Activated naive CD8-positive, alpha-beta T cell (primary cell): ENCODE measurements around the gene TRAPPC3.

Source experiments
- H3K27ac Mint-ChIP-seq: one replicate; pipeline ENCODE4 v1.8.0; 2021; ENCODE audit warnings: mixed read lengths
- H3K27me3 Mint-ChIP-seq: one replicate; pipeline ENCODE4 v1.8.0; 2021; ENCODE audit warnings: mixed read lengths
- H3K36me3 Mint-ChIP-seq: one replicate; pipeline ENCODE4 v1.8.0; 2021; ENCODE audit warnings: mixed read lengths
- H3K4me1 Mint-ChIP-seq: one replicate; pipeline ENCODE4 v1.8.0; 2021; ENCODE audit warnings: low read depth, mixed read lengths
- H3K4me3 Mint-ChIP-seq: one replicate; pipeline ENCODE4 v1.8.0; 2021; ENCODE audit warnings: mild to moderate bottlenecking, mixed read lengths
- H3K9me3 Mint-ChIP-seq: one replicate; pipeline ENCODE4 v1.8.0; 2021; ENCODE audit warnings: low read depth, mixed read lengths

The TRAPPC3 gene

GRCh38 chr1:36114371-36114770, 34.9 kb downstream of the TRAPPC3 start:
- no peak overlapping the region for H3K27ac Mint-ChIP-seq
- H3K4me1 Mint-ChIP-seq = peaks cover 20% of the 10 kb centered on the region
- H3K36me3 Mint-ChIP-seq = no peaks in the 10 kb centered on the region
- no peak overlapping the region for H3K4me3 Mint-ChIP-seq
- no peaks in the 10 kb centered on the region for H3K9me3 Mint-ChIP-seq
- H3K27me3 Mint-ChIP-seq = no peaks in the 10 kb centered on the region

- Mint-ChIP-seq H3K4me3 (no peak overlapping the region), H3K4me1 (peaks cover 33% of the 10 kb centered on the region), H3K9me3 (no peaks in the 10 kb centered on the region), H3K27me3 (no peaks in the 10 kb centered on the region), H3K27ac (no peak overlapping the region), H3K36me3 (no peaks in the 10 kb centered on the region)
These were observed 36.5 kb downstream of the TRAPPC3 start for GRCh38 chr1:36112823-36113222.

- no peak overlapping the region for H3K27ac Mint-ChIP-seq
- no peaks in the 10 kb centered on the region for H3K9me3 Mint-ChIP-seq
- peak overlapping the region; percentile 17 for H3K4me3 Mint-ChIP-seq
- H3K27me3 Mint-ChIP-seq = no peaks in the 10 kb centered on the region
- H3K36me3 Mint-ChIP-seq = no peaks in the 10 kb centered on the region
- H3K4me1 Mint-ChIP-seq = peaks cover 35% of the 10 kb centered on the region
These were observed 38.1 kb downstream of the TRAPPC3 start for GRCh38 chr1:36111151-36111550.

DNA sequence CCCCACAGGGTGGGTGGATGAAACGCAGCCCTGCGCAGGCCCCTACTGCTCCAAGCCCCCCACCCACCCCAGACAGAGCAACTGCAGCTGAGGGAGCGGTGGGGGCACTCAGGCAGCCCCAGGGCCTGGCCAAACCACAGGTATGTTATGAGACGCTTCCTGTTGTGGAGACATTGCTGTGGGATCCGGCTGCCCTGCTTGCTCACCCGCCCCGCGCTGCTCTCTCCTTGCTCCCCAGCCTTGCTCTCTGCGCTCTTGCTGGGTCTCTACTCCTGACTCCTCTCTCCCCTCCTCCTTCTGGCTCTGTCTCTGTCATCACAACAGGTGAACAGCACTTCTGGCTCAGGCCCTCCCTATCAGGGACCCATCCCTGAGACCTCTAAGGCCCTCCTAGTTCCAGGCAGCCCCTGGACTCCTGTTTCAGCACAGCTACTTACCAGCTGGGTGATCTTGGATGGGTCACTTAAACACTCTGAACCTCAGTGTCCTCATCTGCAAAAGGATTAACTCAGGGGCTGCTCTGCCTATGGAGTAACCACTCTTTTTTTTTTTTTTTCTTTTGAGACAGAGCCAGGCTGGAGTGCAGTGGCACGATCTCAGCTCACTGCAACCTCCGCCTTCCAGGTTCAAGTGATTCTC, 40.1 kb downstream of the TRAPPC3 start:
- Mint-ChIP-seq H3K4me3 (peak overlapping the region; percentile 69), H3K9me3 (no peaks in the 10 kb centered on the region), H3K27me3 (no peaks in the 10 kb centered on the region), H3K27ac (peak overlapping the region; percentile 91), H3K36me3 (no peaks in the 10 kb centered on the region), H3K4me1 (peaks cover 35% of the 10 kb centered on the region)

- Mint-ChIP-seq H3K36me3 (no peaks in the 10 kb centered on the region), H3K4me3 (peak overlapping the region; percentile 32), H3K4me1 (peaks cover 35% of the 10 kb centered on the region), H3K27ac (no peak overlapping the region), H3K9me3 (no peaks in the 10 kb centered on the region), H3K27me3 (no peaks in the 10 kb centered on the region)
These were observed 41.0 kb downstream of the TRAPPC3 start for GRCh38 chr1:36108314-36108713.

DNA sequence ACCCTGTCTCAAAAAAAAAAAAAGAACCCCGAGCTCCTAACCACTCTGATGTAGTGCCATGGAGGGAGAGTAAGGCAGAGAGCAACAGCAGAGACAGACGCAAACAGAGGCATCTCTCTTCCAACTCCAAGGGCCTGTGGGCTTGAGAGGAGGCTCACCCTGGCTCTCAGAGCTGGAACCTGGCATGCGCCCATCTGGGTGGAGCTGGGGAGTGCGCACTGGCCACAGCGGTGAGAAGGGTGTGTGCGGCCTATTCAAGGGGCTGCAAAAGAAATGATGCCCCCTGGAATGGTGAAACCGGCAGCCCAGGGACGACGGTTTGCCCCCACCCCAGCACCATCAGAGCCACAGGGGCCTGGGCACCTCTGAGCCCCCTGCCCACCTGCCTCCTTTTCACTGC, 41.9 kb downstream of the TRAPPC3 start:
- Mint-ChIP-seq H3K27me3 (no peaks in the 10 kb centered on the region), H3K27ac (no peak overlapping the region), H3K36me3 (no peaks in the 10 kb centered on the region), H3K4me3 (no peak overlapping the region), H3K4me1 (peaks cover 35% of the 10 kb centered on the region), H3K9me3 (no peaks in the 10 kb centered on the region)

DNA sequence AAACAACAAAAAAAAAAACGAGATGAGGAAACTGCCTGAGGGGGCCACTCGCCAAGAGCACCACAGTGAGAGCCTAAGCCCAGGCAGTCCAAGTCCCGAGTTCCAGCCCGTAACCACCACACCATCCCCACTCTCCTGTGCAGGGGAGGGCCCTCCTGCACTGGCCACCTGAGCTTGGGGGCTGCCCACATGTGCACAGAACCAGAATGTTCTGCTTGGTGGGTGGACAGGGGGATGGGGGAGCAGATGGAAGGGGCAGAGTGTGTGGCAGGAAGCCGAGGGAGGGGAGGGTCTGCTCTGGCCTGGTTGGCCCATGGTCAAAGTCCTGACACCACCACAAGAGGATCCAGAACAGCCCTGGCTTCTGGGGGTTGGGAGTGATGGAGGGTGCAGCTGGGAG, 43.0 kb downstream of the TRAPPC3 start:
- no peaks in the 10 kb centered on the region for H3K9me3 Mint-ChIP-seq
- H3K4me3 Mint-ChIP-seq = no peak overlapping the region
- H3K27ac Mint-ChIP-seq = no peak overlapping the region
- H3K36me3 Mint-ChIP-seq = no peaks in the 10 kb centered on the region
- no peaks in the 10 kb centered on the region for H3K27me3 Mint-ChIP-seq
- H3K4me1 Mint-ChIP-seq = peaks cover 30% of the 10 kb centered on the region

- Mint-ChIP-seq H3K27ac (no peak overlapping the region), H3K27me3 (no peaks in the 10 kb centered on the region), H3K9me3 (no peaks in the 10 kb centered on the region), H3K4me3 (no peak overlapping the region), H3K4me1 (no peaks in the 10 kb centered on the region), H3K36me3 (no peaks in the 10 kb centered on the region)
These were observed 47.7 kb downstream of the TRAPPC3 start for GRCh38 chr1:36101546-36101945.

DNA sequence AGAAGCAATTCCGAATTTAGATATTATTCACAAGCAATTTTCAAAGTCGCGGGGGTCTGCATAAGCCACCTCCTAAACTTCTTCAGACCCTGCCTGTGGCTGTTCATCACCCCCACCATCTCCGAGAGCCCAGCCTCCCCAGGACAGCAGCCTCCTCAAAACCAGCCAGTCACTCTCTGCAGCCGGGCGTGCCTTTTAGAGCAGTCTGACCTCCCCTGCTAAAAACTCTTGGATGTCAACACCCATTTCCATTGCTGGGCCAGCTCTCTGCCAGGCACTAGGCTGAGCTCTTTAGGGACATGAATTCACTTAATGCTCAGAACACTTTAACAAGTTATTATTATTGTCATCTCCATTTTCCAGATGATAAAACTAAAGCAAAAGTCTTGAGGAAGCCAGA, 48.9 kb downstream of the TRAPPC3 start:
- H3K27me3 Mint-ChIP-seq = no peaks in the 10 kb centered on the region
- no peak overlapping the region for H3K27ac Mint-ChIP-seq
- H3K4me3 Mint-ChIP-seq = no peak overlapping the region

DNA sequence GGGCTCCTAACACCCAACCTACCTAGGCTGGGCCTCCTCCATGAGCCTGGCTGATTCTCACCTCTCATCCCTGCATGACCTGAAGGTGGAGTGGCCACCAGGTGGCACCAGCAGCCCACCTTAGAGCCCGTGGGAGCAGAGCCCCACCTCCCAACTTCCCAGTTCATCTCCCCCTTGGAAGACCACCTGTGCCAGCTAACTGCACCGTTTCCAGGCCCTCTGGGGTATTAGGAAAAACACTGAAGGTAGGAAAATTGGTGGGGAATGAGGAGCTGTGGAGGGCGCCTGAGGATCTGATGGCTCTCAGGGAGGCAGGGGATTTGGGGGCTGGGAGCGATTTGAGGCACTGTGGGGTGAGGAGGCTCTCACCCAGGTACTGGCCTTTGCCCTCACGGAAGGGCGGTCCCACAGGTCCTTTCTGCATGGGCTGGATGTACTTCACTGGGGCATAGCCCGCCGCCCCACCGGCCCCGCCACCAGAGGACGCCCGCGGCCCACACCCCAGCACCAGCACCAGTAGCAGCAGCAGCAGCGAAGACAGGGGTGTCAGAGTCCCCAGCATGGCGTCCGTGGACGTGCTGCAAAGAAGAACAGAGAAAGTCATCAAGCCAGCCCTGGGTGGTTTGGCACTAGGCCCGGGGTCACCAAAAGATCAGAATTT, 49.5 kb downstream of the TRAPPC3 start:
- no peaks in the 10 kb centered on the region for H3K4me1 Mint-ChIP-seq
- H3K9me3 Mint-ChIP-seq = no peaks in the 10 kb centered on the region
- no peaks in the 10 kb centered on the region for H3K27me3 Mint-ChIP-seq
- no peak overlapping the region for H3K27ac Mint-ChIP-seq
- H3K36me3 Mint-ChIP-seq = no peaks in the 10 kb centered on the region
- H3K4me3 Mint-ChIP-seq = no peak overlapping the region

More for the DNA sequence above, 48.9 kb downstream of the TRAPPC3 start:
- no peaks in the 10 kb centered on the region for H3K36me3 Mint-ChIP-seq
- H3K4me1 Mint-ChIP-seq = no peaks in the 10 kb centered on the region
- H3K9me3 Mint-ChIP-seq = no peaks in the 10 kb centered on the region

DNA sequence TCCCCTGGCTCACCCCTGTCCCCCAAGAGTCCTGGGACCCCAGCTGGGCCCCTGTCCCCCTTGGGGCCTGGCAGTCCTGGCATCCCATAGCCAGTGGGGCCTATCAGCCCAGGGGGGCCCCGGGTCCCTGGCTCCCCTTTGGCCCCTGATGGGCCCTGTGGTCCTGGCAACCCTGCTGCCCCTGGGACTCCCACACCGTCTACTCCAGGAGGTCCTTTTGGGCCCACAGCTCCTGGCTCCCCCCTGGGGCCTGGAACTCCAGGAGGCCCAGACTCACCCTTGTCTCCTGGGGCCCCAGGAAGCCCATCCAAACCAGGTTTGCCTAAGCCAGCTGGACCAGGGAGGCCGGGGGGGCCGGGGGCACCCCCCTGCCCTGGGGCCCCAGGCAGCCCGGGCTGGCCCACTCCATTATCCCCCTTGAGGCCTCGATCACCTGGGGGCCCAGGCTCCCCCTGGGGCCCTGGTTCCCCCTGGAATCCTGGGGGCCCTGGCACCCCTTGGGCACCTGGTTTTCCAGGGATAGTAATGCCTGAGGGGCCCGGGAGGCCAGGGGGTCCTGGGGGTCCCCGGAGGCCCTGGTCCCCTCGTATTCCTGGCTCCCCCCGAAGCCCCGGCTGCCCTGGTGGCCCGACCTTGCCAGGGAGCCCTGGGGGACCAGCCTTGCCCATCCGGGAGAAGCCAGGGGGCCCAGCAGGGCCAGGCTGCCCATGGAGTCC, 50.5 kb downstream of the TRAPPC3 start:
- no peaks in the 10 kb centered on the region for H3K9me3 Mint-ChIP-seq
- H3K27ac Mint-ChIP-seq = no peak overlapping the region
- H3K27me3 Mint-ChIP-seq = no peaks in the 10 kb centered on the region
- no peak overlapping the region for H3K4me3 Mint-ChIP-seq
- no peaks in the 10 kb centered on the region for H3K4me1 Mint-ChIP-seq
- H3K36me3 Mint-ChIP-seq = no peaks in the 10 kb centered on the region

GRCh38 chr1:36097693-36098585, 51.3 kb downstream of the TRAPPC3 start:
- no peaks in the 10 kb centered on the region for H3K27me3 Mint-ChIP-seq
- no peak overlapping the region for H3K27ac Mint-ChIP-seq
- H3K4me3 Mint-ChIP-seq = no peak overlapping the region
- H3K36me3 Mint-ChIP-seq = no peaks in the 10 kb centered on the region
- no peaks in the 10 kb centered on the region for H3K4me1 Mint-ChIP-seq
- no peaks in the 10 kb centered on the region for H3K9me3 Mint-ChIP-seq

DNA sequence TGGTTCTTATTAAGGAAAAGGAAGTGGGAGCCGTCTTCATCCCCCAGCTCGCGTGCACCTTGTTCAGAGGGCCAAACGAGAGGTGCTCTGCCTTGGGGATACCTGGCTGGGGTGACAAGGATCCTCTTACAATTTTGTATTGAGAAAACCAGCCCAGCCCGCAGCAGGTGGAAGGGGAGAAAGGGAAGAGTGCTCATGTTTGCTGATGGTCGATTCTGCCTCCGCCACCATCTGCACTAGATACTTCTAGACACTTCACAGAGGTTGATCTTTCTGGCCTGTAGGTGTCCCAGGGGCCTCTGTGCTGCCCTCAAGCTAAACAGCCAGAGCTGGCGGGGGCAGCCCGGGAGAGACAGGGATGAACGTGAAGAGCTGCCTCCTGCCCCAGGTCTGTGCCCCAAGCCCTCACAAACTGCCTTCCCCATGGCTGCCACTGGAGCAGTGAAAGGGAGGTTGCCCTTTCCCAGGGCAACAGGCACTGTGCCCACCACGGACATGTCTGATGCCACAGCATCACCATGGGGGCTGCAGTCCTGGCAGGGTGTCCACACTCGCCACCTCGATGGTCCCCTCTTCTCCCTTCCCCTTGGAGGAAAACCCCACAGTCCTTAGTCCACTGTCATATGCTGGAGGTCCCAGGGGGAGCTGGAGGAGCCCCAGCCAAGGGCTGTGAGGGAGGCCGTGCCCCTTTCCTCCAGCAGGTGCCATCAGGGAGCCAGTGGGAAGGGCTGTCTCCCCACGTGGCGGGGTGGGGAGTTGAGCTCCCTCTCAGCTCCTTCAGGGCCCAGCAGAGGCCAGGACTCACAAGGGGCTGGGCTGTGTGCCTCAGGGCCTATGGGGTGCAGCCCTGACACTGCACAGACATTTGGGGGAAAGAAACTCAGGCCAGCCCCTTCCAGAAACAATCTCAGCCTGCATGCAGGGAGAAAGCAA, 52.5 kb downstream of the TRAPPC3 start:
- Mint-ChIP-seq H3K9me3 (no peaks in the 10 kb centered on the region), H3K4me1 (peaks cover under 1% of the 10 kb centered on the region), H3K27me3 (no peaks in the 10 kb centered on the region), H3K4me3 (no peak overlapping the region), H3K36me3 (no peaks in the 10 kb centered on the region), H3K27ac (no peak overlapping the region)
